GM10266 (cell line): ENCODE data around the gene MCFD2.

Experiments
- DNase-seq: peaks from one replicate; pipeline ENCODE4 v3.0.0; 2012; ENCODE audit errors: extremely low spot score
- TF ChIP-seq, protein P1 (sequence below): IDR thresholded peaks from 2 replicates; pipeline ENCODE4 v1.5.1; 2012; ENCODE audit warnings: mild to moderate bottlenecking, low read depth; ENCODE audit not compliant: control insufficient read depth, insufficient read depth; ENCODE audit errors: missing control alignments

The MCFD2 gene

DNA sequence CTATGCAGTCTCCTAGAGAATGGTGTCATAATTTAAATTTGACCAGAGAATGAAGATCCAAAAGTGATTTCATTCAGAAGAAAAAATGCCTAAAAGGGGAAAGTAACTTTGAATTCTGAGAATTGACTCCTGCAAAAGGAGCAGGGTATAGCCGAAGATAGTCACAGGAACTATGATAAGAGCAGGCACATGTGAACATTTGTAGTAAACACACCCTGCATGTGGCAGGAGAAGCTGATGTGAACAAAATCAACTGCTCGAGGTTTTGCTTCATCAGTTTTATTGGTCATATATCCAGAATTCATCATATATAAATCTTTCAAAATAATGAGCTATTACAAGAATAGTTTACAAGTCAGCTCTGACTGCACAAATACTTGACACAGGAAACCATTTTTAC, 14.0 kb downstream of the MCFD2 start:
- no peak for DNase-seq
- TF ChIP-seq, protein P1, sequence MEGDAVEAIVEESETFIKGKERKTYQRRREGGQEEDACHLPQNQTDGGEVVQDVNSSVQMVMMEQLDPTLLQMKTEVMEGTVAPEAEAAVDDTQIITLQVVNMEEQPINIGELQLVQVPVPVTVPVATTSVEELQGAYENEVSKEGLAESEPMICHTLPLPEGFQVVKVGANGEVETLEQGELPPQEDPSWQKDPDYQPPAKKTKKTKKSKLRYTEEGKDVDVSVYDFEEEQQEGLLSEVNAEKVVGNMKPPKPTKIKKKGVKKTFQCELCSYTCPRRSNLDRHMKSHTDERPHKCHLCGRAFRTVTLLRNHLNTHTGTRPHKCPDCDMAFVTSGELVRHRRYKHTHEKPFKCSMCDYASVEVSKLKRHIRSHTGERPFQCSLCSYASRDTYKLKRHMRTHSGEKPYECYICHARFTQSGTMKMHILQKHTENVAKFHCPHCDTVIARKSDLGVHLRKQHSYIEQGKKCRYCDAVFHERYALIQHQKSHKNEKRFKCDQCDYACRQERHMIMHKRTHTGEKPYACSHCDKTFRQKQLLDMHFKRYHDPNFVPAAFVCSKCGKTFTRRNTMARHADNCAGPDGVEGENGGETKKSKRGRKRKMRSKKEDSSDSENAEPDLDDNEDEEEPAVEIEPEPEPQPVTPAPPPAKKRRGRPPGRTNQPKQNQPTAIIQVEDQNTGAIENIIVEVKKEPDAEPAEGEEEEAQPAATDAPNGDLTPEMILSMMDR: no peak

GRCh38 chr2:46900381-46900780, 15.2 kb downstream of the MCFD2 start:
- TF ChIP-seq, protein P1: no peak
- no peak for DNase-seq

GRCh38 chr2:46899053-46899452, 16.6 kb downstream of the MCFD2 start:
- TF ChIP-seq, protein P1: no peak
- no peak for DNase-seq

- TF ChIP-seq, protein P1: no peak
- DNase-seq: no peak
Measured at GRCh38 chr2:46898024-46898423, 17.6 kb downstream of the MCFD2 start.

DNA sequence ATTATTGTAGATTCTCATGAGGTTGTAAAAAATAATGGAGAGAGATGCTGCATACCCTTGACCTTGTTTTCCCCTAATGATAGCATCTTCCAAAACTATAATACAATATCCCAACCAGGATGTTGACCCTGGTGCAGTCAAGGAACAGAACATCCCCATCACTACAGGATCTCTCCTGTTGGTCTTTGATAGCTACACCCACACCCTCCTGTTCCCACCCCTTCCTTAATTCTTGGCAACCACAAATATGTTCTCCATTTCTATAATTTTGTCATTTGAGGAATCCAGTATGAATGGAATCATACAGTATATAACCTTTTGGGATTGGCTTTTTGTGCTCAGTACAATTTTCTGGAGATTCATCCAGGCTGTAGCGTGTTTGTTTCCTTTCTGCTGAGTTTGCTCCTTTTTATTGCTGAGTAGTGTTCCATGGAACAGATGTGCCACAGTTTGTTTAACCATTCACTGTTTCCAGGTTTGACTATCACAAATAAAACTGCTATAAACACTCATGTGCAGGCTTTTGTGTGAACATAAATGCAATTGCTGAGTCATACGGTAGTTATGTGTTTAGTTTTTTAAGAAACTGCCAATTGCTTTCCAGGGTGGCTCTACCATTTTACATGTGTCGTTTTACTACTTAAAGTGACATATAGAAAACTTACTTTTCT, 22.2 kb downstream of the MCFD2 start:
- no peak for DNase-seq
- TF ChIP-seq, protein P1: no peak

GRCh38 chr2:46891956-46892553, 23.6 kb downstream of the MCFD2 start:
- TF ChIP-seq, protein P1: no peak
- DNase-seq: no peak

- DNase-seq: no peak
Measured at GRCh38 chr2:46888421-46888952, 27.1 kb downstream of the MCFD2 start.

More at GRCh38 chr2:46888421-46888952, 27.1 kb downstream of the MCFD2 start:
- TF ChIP-seq, protein P1: no peak
